Left lung (tissue), 10 donors: ENCODE results near the gene PLEKHA1. TPM values are rescaled to one million over a fixed set of nuclear protein-coding genes. Genes with fewer than 3 reads are reported as not detected.

Experiments
- ATAC-seq: fragments of 200-7000 bp; cut with Tn5 transposase; one replicate; pipeline ENCODE4 v1.9.1; 2020; ENCODE audit warnings: moderate library complexity
- DNase-seq, 4 donors: peaks; one replicate each; pipeline ENCODE4 v3.0.0-alpha.2; 2013 to 2020
- H3K27ac ChIP-seq, 2 donors: fragments of 200-600 bp; sonication (generic) in 1 of 2; one replicate each; pipeline versions ENCODE4 v1.5.0 to v1.8.0; 2020 to 2021
- H3K27me3 ChIP-seq, 2 donors: fragments of 200-600 bp; sonication (generic) in 1 of 2; one replicate each; pipeline versions ENCODE4 v1.5.0 to v1.8.0; 2020 to 2021
- H3K36me3 ChIP-seq, 2 donors: fragments of 200-600 bp; sonication (generic) in 1 of 2; one replicate each; pipeline versions ENCODE4 v1.5.0 to v1.8.0; 2020 to 2021
- H3K4me1 ChIP-seq, 2 donors: fragments of 200-600 bp; one replicate each; pipeline ENCODE4 v1.8.0; 2021
- H3K4me3 ChIP-seq, 2 donors: fragments of 200-600 bp; sonication (generic) in 1 of 2; one replicate each; pipeline versions ENCODE4 v1.5.0 to v1.8.0; 2020 to 2021; ENCODE audit warnings: mild to moderate bottlenecking in 1 of 2
- H3K9me3 ChIP-seq, 2 donors: fragments of 200-600 bp; sonication (generic) in 1 of 2; one replicate each; pipeline versions ENCODE4 v1.5.0 to v1.8.0; 2020 to 2021
- intact Hi-C, 2 donors: fragments of 100-400 bp; cut with DNase I; formaldehyde crosslinking; loops; one replicate each; pipeline versions ENCODE4 v1.11.2 to v1.14.2; 2022
- microRNA-seq, 2 donors: library from miRNA; unstranded; fragments of <30 nt; microRNA quantifications; one replicate each; pipeline ENCODE4, GENCODE V29; 2019
- polyA plus RNA-seq, 6 donors: library from polyadenylated mRNA; unstranded; fragments of 120-200 nt; gene quantifications; one replicate each; pipeline ENCODE4 v1.2.1, GENCODE V29; 2013; ENCODE audit not compliant: insufficient read length in 6 of 6
- total RNA-seq, 2 donors: library from RNA; stranded (reverse); fragmentation: NEBNext Ultra II Directional; extraction: Animal tissue kit (Norgen Biotek cat#: 25700); gene quantifications; one replicate each; pipeline ENCODE4 v1.2.1, GENCODE V29; 2021
- TF ChIP-seq, protein P1 (sequence below), 2 donors: fragments of 200-600 bp; sonication (generic) in 1 of 2; IDR thresholded peaks; one replicate each; pipeline versions ENCODE4 v1.5.0 to v1.8.0; 2021; ENCODE audit warnings: antibody characterized with exemption in 2 of 2
- donor health status: DM: no; HTN: yes; CAD: no.
- donor health status: DM: no; HTN: no; CAD: no.

PLEKHA1 gene
- total and polyA plus RNA-seq, 8 donors: 40.5 to 57.9 (median 43.4) TPM

DNA sequence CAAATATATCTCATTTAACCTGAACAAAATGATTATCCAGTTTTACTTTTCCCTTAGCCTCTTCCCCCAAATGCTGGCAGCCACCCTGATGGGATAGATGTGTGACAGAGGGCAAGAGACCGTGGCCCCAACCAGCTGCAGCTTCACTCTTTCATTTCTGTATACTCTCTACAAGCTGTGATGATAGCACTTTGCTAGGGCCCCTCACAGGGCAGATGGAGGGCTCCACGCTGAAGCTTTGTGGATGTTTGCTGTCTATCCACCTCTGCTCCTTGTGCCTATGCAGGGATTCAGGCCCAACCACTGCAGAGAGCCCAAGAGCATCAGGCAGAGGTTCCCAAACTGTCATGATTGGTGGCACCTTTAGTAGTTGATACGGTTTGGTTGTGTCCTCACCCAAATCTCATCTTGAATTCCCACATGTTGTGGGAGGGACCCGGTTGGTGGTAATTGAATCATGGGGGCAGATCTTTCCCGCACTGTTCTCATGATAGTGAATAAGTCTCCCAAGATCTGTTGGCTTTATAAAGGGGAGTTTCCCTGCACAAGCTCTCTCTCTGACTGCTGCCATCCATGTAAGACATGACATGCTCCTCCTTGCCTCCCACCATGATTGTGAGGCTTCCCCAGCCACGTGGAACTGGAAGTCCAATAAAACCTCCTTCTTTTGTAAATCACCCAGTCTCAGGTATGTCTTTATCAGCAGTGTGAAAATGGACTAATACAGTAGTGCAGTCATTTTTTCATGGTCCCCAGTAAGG is 107.0 kb downstream of the PLEKHA1 start:
- intact Hi-C loops: no loop called here
- DNase-seq (no peak), ATAC-seq (no peak)
- Histone ChIP-seq H3K36me3 (no peaks in the 10 kb centered on the region), H3K27me3 (no peaks in the 10 kb centered on the region), H3K27ac (no peak overlapping the region), H3K4me3 (no peak overlapping the region), H3K9me3 (no peaks in the 10 kb centered on the region), H3K4me1 (peaks cover 7 to 13% of the 10 kb centered on the region in 2 donors)
- TF ChIP-seq, protein P1, sequence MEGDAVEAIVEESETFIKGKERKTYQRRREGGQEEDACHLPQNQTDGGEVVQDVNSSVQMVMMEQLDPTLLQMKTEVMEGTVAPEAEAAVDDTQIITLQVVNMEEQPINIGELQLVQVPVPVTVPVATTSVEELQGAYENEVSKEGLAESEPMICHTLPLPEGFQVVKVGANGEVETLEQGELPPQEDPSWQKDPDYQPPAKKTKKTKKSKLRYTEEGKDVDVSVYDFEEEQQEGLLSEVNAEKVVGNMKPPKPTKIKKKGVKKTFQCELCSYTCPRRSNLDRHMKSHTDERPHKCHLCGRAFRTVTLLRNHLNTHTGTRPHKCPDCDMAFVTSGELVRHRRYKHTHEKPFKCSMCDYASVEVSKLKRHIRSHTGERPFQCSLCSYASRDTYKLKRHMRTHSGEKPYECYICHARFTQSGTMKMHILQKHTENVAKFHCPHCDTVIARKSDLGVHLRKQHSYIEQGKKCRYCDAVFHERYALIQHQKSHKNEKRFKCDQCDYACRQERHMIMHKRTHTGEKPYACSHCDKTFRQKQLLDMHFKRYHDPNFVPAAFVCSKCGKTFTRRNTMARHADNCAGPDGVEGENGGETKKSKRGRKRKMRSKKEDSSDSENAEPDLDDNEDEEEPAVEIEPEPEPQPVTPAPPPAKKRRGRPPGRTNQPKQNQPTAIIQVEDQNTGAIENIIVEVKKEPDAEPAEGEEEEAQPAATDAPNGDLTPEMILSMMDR (IDR thresholded peaks at IDR 0.05): no peak

Small RNAs within 50 kb of the gene (microRNA-seq; reads per million reads assigned to microRNA genes)
- gene MIR3941: 0.17 to 0.41 reads per million in 2 donors

Other genes starting within 250 kb of the PLEKHA1 start
- 1 to 10 TPM in 1 of 2 donors, under 1 TPM in 1; 0.86 to 2.1 TPM for gene BTBD16, start 103.4 kb upstream of the PLEKHA1 start, total RNA-seq
- gene BTBD16, start 103.4 kb upstream of the PLEKHA1 start, polyA plus RNA-seq: under 1 TPM in 4 of 6 donors, not detected in 2; 0.10 to 0.52 (median 0.17) TPM
- gene ARMS2, start 79.9 kb downstream of the PLEKHA1 start, total RNA-seq: not detected
- gene ARMS2, start 79.9 kb downstream of the PLEKHA1 start, polyA plus RNA-seq: under 1 TPM in 1 of 6 donors, not detected in 5; 0.24 TPM
- gene HTRA1, start 86.8 kb downstream of the PLEKHA1 start, total RNA-seq: 100 to 1,000 TPM in 1 of 2 donors, 10 to 100 TPM in 1; 80.5 to 124 TPM
- gene HTRA1, start 86.8 kb downstream of the PLEKHA1 start, polyA plus RNA-seq: 10 to 100 TPM; 51.3 to 84.9 (median 69.3) TPM
- gene DMBT1, start 186.0 kb downstream of the PLEKHA1 start, total RNA-seq: 100 to 1,000 TPM in 1 of 2 donors, 10 to 100 TPM in 1; 47.5 to 242 TPM
- 1 to 10 TPM in 3 of 6 donors, under 1 TPM in 3; 0.21 to 2.6 (median 1.1) TPM for gene DMBT1, start 186.0 kb downstream of the PLEKHA1 start, polyA plus RNA-seq